Activated CD4-positive, alpha-beta memory T cell treated with anti-CD3 and anti-CD28 coated beads, Interleukin-2, amount 10 ng/mL, durations not matched to agents 7 days and 5 days (primary cell): Measurements from ENCODE around the gene ABTB1. TPM values are rescaled to one million over a fixed set of nuclear protein-coding genes. Genes with fewer than 3 reads are reported as not detected.

Experiments used
- CTCF ChIA-PET: fragments of 350-600 bp; sonication (Branson Sonifier 250); formaldehyde crosslinking; loops from one replicate; lab custom pipeline; 2021; ENCODE audit warnings: antibody characterized with exemption, inconsistent platforms; lab: Charles Lee
- POLR2A ChIA-PET: fragments of 350-600 bp; sonication (Branson Sonifier 250); formaldehyde crosslinking; loops from one replicate; lab custom pipeline; 2021; ENCODE audit warnings: antibody characterized with exemption; lab: Charles Lee
- DNase-seq: peaks from one replicate; pipeline ENCODE4 v3.0.0-alpha.2; 2020
- H3K27ac Mint-ChIP-seq: one replicate; pipeline ENCODE4 v1.8.0; 2021; ENCODE audit warnings: mild to moderate bottlenecking, mixed read lengths
- H3K27me3 Mint-ChIP-seq: one replicate; pipeline ENCODE4 v1.8.0; 2021; ENCODE audit warnings: mixed read lengths
- H3K36me3 Mint-ChIP-seq: one replicate; pipeline ENCODE4 v1.8.0; 2021; ENCODE audit warnings: low read depth, mixed read lengths
- H3K4me1 Mint-ChIP-seq: one replicate; pipeline ENCODE4 v1.8.0; 2021; ENCODE audit warnings: mixed read lengths
- H3K4me3 Mint-ChIP-seq: one replicate; pipeline ENCODE4 v1.8.0; 2021; ENCODE audit warnings: mild to moderate bottlenecking, mixed read lengths
- H3K9me3 Mint-ChIP-seq: one replicate; pipeline ENCODE4 v1.8.0; 2021; ENCODE audit warnings: mixed read lengths
- total RNA-seq, 2 experiments: library from RNA; stranded (reverse); gene quantifications; one replicate each; pipeline ENCODE4 v1.2.3, GENCODE V29; 2021

ABTB1 gene
- total RNA-seq, 2 experiments from 2014 or later: 34.3 to 38.8 TPM

DNA sequence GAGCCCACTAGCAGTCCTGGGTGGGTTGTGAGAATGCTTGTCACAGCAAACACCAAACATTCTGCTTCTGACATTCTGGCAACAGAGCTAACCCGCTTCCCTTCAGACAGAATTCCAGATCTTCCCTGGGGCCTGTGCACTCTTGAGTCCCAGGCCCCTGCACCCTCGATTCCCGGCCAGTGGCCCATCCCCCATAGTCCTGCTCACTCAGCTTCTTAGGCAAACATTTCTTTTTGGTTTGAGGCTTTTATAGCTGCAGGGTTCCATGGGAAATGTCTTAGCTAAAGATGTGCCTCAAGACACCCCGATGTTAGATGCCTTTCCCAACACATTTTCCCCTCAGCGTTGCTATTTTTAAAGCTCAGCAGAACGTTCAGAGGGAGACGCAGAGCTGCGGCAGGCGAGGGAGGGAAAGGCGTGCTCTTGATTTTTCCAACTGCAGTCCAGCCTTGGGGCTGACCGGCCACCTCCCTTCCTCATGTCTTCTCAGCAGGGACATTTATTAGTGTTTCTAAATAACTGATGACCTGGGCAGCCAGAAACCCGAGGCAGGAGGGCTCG is 35.2 kb downstream of the ABTB1 start:
- Mint-ChIP-seq H3K27ac (no peak overlapping the region), H3K4me3 (no peak overlapping the region), H3K9me3 (peaks cover 2% of the 10 kb centered on the region), H3K36me3 (no peaks in the 10 kb centered on the region), H3K4me1 (no peaks in the 10 kb centered on the region), H3K27me3 (peaks cover 13% of the 10 kb centered on the region)
- ChIA-PET CTCF (no interaction called here), POLR2A (no interaction called here)
- DNase-seq: no peak

DNA sequence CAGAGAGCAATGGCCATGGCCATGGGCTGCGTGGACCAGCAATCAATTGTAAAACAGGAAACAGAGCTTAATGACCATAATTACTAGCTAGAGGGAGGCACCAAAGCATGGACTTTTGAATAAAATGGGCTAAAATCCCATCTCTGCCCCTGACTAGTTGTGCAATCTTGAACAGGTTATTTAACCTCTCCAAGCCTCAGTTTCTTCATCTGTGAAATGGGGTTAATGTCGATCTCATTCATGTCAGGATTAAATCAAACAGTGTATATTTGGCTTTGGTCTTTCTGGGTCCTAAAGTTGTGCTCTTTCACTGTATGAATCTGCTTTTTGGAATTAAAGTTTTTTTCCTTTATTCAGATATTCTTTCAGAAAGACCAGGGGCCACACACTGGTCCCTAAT is 36.1 kb downstream of the ABTB1 start:
- CTCF ChIA-PET: no interaction called here
- H3K4me1 Mint-ChIP-seq: no peaks in the 10 kb centered on the region

DNA sequence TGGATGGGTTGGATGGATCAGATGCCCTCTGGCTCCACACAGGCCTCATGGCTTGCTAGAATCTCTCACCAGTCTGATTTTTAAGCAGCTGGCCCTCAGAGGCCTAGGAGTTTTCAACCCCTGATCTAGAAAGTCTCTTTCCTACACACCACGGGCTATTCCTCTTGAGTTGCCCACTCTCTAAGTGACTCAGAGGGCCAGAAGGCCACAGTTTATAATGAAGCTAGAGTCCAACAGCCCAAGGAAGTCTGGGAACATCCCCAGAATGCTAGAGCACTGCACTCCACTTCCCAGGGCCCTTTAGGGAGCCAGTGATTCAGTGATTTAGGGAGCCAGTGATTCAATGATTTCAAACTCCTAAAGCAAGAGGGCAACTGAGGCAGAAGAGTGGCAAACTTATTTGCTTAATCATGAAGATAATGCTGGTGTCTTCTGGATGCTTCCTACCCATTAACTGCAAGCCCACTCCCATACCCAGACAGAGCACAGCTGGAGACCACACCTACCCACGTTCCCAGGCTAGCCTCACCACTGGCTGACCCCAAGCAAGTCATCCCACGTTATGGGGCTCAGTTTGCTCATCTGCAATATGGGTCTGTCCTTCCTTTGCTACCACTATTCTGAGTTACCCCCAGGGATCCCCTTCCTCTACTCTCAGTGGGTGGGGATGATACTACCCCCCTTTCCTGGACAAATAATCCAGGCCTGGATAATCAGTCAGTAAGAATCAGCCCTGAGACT is 36.7 kb downstream of the ABTB1 start:
- H3K27ac Mint-ChIP-seq: no peak overlapping the region
- no peaks in the 10 kb centered on the region for H3K9me3 Mint-ChIP-seq
- no peaks in the 10 kb centered on the region for H3K36me3 Mint-ChIP-seq
- no peaks in the 10 kb centered on the region for H3K4me1 Mint-ChIP-seq
- no peak overlapping the region for H3K4me3 Mint-ChIP-seq
- ChIA-PET CTCF (no interaction called here), POLR2A (no interaction called here)
- no peak for DNase-seq
- H3K27me3 Mint-ChIP-seq: peaks cover 6% of the 10 kb centered on the region

More for the DNA sequence above, 36.1 kb downstream of the ABTB1 start:
- peaks cover 9% of the 10 kb centered on the region for H3K27me3 Mint-ChIP-seq
- POLR2A ChIA-PET: no interaction called here
- DNase-seq: no peak
- no peak overlapping the region for H3K4me3 Mint-ChIP-seq
- H3K36me3 Mint-ChIP-seq: no peaks in the 10 kb centered on the region
- no peaks in the 10 kb centered on the region for H3K9me3 Mint-ChIP-seq
- H3K27ac Mint-ChIP-seq: no peak overlapping the region

DNA sequence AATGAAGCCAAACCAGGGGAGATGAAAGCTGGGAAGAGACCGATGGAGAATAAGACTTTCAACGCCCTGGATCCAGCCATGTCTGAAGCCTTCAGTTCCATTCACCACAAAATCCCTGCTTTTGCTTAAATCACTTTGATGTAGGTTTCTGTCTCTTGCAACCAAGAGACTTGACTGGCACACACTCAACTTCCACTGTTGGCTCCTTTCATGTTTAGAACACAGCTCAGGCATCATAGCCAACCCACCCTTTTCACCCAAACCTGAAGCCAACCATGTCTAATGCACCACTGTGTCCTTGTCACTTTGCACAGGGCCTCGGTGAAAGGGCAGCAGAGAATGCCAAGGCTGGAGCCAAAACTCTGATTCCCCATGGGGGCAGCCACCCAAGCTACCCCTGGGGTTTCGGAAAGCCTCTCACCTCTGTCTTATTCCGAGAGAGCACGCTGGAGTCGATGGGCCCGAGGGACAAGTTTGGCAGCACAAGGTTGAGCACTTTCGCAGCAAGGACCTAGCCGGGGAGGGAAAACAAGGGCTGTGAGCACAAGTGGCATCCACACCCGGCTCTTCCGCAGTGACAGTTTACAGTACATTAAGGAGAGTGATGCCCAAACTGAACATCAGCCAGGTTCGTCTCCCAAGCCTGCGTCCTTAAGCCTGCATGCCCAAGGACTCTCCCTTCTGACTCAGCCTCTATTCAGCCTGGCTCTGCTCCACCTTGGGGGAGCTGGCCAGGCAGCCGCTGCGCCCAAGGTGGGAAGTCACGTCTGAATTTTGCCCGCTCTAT is 37.6 kb downstream of the ABTB1 start:
- no peak overlapping the region for H3K4me3 Mint-ChIP-seq
- H3K9me3 Mint-ChIP-seq: no peaks in the 10 kb centered on the region
- no peaks in the 10 kb centered on the region for H3K36me3 Mint-ChIP-seq
- no peak overlapping the region for H3K27ac Mint-ChIP-seq
- POLR2A ChIA-PET: no interaction called here
- CTCF ChIA-PET: interaction anchor here (0.6 kb wide), 1 partner anchor 114 kb away, joined by 3 read pairs; no protein-coding TSS in a partner anchor
- H3K27me3 Mint-ChIP-seq: no peaks in the 10 kb centered on the region
- no peaks in the 10 kb centered on the region for H3K4me1 Mint-ChIP-seq
- no peak for DNase-seq

DNA sequence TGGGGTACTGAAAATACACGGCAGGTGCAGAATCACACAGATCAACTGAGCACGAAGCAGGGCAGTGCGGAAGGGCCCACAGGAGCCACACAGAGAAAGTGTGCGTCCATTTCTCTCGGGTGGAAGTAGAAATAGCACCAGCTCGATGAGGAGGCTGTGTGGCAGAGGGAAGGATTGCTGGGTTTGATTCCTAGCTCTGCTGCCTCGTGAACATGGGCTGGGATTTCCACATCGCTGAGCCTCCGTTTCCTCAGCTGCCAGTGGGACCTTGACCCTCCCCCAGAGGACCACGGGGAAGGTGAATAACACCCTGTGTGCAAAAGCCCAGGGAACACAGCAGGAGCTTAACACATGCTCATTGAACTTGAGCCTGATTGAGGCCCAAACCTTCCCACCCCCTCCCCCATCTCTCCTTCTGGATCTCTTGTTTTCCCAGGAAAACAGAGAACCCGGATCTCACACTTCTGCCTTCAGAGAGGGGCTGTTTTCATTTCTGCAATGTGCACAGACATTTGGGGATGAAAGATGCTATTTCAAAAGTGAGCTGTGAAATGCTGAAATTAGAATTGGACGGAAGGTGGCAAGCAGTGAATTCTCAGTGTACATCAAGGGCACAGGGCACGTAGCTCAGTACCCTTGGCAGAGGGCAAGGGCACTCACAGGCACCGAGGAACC is 38.4 kb downstream of the ABTB1 start:
- H3K9me3 Mint-ChIP-seq: no peaks in the 10 kb centered on the region
- H3K27me3 Mint-ChIP-seq: peaks cover under 1% of the 10 kb centered on the region
- no peak overlapping the region for H3K27ac Mint-ChIP-seq
- ChIA-PET CTCF (interaction anchor here (0.6 kb wide), 1 partner anchor 114 kb away, joined by 3 read pairs; no protein-coding TSS in a partner anchor), POLR2A (no interaction called here)
- no peaks in the 10 kb centered on the region for H3K4me1 Mint-ChIP-seq
- H3K36me3 Mint-ChIP-seq: no peaks in the 10 kb centered on the region
- H3K4me3 Mint-ChIP-seq: no peak overlapping the region
- DNase-seq: no peak

DNA sequence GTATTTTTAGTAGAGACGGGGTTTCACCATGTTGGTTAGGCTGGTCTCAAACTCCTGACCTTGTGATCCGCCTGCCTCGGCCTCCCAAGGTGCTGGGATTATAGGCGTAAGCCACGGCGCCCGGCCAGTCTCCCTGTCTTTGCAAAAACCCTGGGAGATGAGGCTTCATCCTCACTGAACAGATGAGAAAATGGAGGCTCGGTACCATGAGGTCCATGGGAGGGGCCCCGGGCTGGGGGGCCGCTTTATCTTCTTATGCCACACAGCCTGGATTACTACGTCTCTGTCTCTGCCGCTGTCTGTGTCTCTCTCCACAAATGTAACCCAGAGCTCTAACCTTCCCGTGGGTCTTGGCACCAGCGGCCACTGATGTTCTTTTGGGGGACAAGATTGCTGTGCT is 39.1 kb downstream of the ABTB1 start:
- no peaks in the 10 kb centered on the region for H3K36me3 Mint-ChIP-seq
- no peak for DNase-seq
- H3K9me3 Mint-ChIP-seq: no peaks in the 10 kb centered on the region
- no peak overlapping the region for H3K4me3 Mint-ChIP-seq
- POLR2A ChIA-PET: no interaction called here
- CTCF ChIA-PET: no interaction called here
- peaks cover 2% of the 10 kb centered on the region for H3K27me3 Mint-ChIP-seq
- H3K27ac Mint-ChIP-seq: no peak overlapping the region
- H3K4me1 Mint-ChIP-seq: no peaks in the 10 kb centered on the region

DNA sequence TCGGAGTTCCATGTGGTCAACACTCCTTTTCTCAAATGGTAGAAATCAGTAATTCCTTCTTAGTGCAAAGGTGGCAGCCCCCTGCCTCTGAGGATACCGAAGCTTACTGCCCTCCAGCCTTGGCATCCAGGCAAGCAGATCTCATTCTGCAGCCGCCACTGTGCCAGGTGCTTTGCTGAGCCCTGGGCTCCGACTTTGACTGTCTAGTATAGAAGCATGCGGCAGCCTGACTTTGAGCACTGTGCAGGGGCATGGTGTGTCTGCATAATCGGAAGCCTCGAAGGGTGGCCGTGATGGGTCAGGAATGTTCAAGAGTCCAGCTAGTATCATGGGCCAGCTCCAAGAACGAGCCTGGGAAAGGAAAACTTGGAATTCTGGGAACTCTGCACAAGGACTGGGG is 39.7 kb downstream of the ABTB1 start:
- Mint-ChIP-seq H3K9me3 (no peaks in the 10 kb centered on the region), H3K4me1 (no peaks in the 10 kb centered on the region), H3K36me3 (no peaks in the 10 kb centered on the region), H3K27ac (no peak overlapping the region), H3K27me3 (peaks cover 2% of the 10 kb centered on the region), H3K4me3 (no peak overlapping the region)
- ChIA-PET CTCF (no interaction called here), POLR2A (no interaction called here)
- DNase-seq: no peak

DNA sequence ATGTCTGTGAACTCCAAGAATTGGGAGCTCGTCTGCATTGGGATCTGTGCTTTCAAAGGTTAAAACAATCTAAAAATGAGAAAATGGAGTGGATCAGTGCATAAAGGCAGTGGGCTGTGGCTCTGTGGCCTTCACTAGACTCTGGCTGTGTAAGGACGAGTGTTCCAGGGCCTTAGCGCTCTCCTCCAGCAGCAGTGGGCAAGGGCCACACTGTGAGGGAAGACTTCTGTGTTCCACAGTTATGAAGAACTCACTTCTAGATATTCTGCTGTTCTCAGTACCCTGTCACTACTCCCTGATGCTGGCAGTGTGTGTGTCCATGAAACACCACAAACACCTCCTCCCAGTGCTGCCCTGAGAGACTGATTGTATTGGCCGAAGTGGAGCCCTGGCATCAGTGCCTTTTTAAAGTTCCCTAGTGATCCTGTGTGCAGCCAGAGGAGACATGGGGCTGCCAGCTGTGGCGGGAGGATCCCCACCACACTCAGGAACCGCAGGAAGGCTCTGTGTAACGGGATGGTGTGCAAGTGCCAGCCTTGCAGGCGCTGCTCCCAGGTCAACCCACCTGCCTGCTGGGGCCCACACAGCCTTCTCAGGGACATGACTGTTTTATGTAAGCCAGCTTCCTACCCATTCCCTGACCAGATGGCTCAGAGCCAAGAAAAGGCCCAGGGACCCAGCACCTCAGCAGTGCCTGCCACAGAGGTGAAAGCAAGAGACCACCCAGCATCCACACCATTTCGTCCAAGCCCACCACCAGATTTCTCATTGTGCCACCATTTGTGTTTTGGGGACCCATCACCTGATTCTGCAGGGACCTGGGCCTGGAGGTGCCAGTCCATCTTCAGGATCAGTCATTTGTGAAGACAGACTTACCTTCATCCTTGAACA is 40.4 kb downstream of the ABTB1 start:
- peaks cover 2% of the 10 kb centered on the region for H3K27me3 Mint-ChIP-seq
- H3K36me3 Mint-ChIP-seq: no peaks in the 10 kb centered on the region
- no peak for DNase-seq
- ChIA-PET CTCF (interaction anchor here (0.8 kb wide), 1 partner anchor 16 kb away, joined by 3 read pairs; no protein-coding TSS in a partner anchor), POLR2A (no interaction called here)
- no peaks in the 10 kb centered on the region for H3K4me1 Mint-ChIP-seq
- no peak overlapping the region for H3K27ac Mint-ChIP-seq
- H3K4me3 Mint-ChIP-seq: no peak overlapping the region
- H3K9me3 Mint-ChIP-seq: no peaks in the 10 kb centered on the region

DNA sequence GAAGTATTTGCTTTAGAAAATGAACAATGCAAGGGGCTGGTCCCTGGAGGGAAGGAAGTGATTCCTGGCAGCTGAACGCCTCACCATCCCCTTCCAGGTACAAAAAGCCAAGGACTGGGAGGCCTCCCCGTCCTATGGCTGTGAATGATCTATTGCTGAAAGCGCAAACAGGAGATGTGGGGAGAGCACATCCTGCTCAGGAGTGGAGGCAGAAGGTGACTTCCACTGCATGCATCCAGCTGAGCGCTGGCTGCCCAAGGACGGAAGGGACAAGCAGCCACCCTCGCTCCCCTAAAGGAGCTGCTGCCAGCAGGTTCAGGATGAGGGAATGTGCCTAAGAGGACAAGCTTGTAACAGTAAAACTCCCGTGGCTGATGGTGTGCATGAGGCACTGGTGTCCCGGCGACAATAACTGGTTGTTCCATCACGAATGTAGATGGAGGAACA is 41.4 kb downstream of the ABTB1 start:
- DNase-seq: no peak

DNA sequence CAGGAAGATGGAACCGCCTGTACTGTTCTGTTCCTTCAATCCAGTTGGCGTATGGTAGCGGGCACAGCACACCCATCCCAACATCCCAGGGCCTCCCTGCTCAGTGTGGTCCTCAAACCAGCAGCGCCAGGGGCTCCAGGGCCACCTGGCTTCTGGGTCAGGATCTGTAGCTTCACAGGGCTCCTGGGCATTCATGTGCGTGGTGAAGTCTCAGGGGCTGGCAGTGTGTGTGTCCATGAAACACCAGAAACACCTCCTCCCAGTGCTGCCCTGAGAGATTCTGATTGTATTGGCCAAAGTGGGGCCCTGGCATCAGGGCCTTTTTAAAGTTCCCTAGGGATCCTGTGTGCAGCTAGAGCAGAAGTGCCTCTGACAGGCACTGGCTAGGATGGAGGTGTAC is 42.1 kb downstream of the ABTB1 start:
- CTCF ChIA-PET: no interaction called here
- Mint-ChIP-seq H3K27ac (no peak overlapping the region), H3K9me3 (no peaks in the 10 kb centered on the region)

More for the DNA sequence above, 41.4 kb downstream of the ABTB1 start:
- no peaks in the 10 kb centered on the region for H3K4me1 Mint-ChIP-seq
- no peaks in the 10 kb centered on the region for H3K36me3 Mint-ChIP-seq
- no peak overlapping the region for H3K4me3 Mint-ChIP-seq
- no peaks in the 10 kb centered on the region for H3K9me3 Mint-ChIP-seq
- H3K27ac Mint-ChIP-seq: no peak overlapping the region
- POLR2A ChIA-PET: no interaction called here
- H3K27me3 Mint-ChIP-seq: peaks cover 2% of the 10 kb centered on the region
- CTCF ChIA-PET: interaction anchor here (0.8 kb wide), 1 partner anchor 17 kb away, joined by 3 read pairs; no protein-coding TSS in a partner anchor

DNA sequence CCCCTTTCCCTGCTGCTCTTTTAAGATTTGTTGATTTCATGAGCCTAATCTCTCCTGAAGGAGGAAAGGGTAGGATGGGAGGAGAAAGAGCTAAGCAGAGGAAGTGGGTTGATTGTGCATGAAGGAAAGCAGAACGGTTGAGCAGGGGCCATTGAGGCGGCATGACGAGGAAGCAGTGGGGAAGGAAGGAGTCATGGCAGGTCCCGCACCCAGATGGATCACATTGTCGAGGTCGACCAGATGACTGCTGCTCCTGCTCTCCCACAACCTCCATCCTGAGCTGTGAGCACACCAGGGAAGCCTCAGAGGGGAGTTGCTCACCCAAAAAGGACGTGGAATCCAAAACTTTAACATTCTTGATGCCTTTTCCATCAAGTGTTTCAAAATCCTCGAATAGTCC is 42.8 kb downstream of the ABTB1 start:
- no peak for DNase-seq
- Mint-ChIP-seq H3K27ac (no peak overlapping the region), H3K9me3 (no peaks in the 10 kb centered on the region), H3K4me1 (no peaks in the 10 kb centered on the region), H3K27me3 (peaks cover 2% of the 10 kb centered on the region), H3K4me3 (no peak overlapping the region), H3K36me3 (no peaks in the 10 kb centered on the region)
- ChIA-PET POLR2A (no interaction called here), CTCF (no interaction called here)

More for the DNA sequence above, 42.1 kb downstream of the ABTB1 start:
- no peak for DNase-seq
- Mint-ChIP-seq H3K4me3 (no peak overlapping the region), H3K36me3 (no peaks in the 10 kb centered on the region), H3K4me1 (no peaks in the 10 kb centered on the region), H3K27me3 (peaks cover 2% of the 10 kb centered on the region)
- POLR2A ChIA-PET: no interaction called here

DNA sequence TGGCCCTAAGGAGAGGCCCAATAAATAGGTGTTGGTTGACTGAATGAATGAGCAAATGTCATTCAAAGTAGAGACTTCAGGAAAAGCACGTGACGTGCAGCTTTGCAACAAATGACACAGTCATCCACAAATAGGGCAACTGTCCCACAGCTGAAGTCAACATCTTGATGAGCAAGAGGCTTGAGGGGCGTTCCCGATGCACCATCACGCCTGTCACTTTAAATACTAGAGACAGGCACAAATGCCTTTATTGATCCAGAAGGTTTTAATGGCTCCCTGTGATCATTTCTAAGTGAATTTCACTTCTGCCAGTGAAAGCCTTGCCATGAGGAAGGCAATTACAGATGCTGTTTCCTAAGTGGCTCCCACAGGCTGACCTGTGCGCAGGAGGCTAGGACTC is 43.6 kb downstream of the ABTB1 start:
- Mint-ChIP-seq H3K4me1 (no peaks in the 10 kb centered on the region), H3K9me3 (no peaks in the 10 kb centered on the region), H3K4me3 (no peak overlapping the region), H3K27me3 (peaks cover 2% of the 10 kb centered on the region), H3K36me3 (no peaks in the 10 kb centered on the region), H3K27ac (no peak overlapping the region)
- POLR2A ChIA-PET: no interaction called here
- CTCF ChIA-PET: no interaction called here
- no peak for DNase-seq
